Stimulated activated CD4-positive, alpha-beta T cell treated with anti-CD3 and anti-CD28 coated beads, TNF-alpha, amount 100 ng/mL, for 24 hours (primary cell): ENCODE data around the gene FAT3.

ENCODE experiments used
- DNase-seq, 3 experiments: peaks; one replicate each; pipeline ENCODE4 v3.0.0-alpha.2; 2020; ENCODE audit warnings: low read depth in 3 of 3

FAT3 gene

GRCh38 chr11:92224407-92225124 is at the start of gene FAT3:
Gene FAT3 (plus strand): TSS chr11:92224818. CDS start chr11:92352113, 127,295 bp downstream.
- no peak for DNase-seq

- DNase-seq = no peak
Measured at GRCh38 chr11:92179017-92179670, 45.5 kb upstream of the FAT3 start.

GRCh38 chr11:92180226-92180625 is 44.4 kb upstream of the FAT3 start:
- no peak for DNase-seq

DNA sequence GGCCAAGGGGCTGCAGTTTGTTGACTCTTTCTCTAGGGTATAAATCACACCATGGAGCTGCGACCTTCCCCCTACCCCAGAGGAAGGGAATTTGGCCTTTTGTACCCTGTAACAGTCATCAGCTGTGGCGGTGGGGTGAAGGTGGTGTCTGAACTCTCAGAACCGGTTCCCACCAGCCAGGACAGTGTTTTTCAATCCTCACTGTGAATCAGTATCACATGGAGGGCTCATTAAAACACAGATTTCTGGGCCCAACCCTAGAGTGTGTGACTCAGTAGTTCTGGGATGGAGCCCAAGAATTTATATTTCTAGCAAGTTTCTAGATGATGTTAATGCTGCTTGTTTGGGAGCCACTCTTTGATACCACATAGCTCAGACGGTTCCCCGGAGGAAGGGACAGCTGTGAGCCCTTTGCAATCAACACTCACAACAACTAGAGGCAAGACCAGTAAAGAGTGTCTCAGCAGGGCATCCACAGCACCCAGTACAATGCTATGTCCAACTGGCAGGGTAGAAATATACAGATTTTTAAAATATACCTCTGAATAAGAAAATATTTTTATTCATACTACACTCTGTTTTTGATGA is 43.9 kb upstream of the FAT3 start:
- DNase-seq = no peak

GRCh38 chr11:92190535-92191206 is 33.9 kb upstream of the FAT3 start:
- DNase-seq = no peak

DNA sequence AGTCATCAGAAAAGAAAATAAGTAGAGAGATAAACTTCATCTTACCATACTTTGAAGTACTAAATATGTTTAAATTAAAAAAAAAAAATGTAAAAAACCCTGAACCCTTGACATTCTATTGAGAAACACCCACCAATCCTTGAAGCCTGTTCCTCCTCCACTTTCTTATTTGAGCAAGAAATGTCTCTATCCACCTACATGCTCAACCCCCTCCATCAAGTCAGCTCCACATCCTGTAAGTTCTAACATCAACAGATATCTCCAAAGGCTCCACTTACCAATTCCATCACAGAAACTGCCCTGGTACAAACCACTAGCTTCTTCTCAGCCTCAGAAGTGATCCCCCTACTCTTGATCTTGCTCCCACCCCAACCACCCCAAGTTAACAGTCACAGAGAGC is 32.5 kb upstream of the FAT3 start:
- no peak for DNase-seq

DNA sequence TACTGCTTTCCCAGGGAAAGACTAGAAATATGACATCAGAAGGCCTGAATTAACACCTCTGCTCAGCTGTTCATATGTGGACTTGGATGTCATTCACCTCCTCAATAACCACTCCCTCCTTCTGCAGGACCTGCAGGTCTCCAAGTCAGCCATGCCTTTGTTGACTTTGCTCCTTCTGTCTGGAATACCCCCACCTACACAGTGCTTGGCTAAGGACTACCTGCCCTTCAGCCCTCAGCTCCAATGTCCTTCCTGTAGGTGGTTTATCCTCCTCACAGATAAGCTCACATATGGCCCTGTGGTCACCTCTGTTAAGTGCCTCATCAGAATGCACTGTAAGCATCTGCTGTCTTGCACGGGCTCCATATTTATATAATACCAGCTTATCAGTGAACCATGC is 26.4 kb upstream of the FAT3 start:
- DNase-seq = no peak

GRCh38 chr11:92199991-92200390 is 24.6 kb upstream of the FAT3 start:
- DNase-seq = no peak

GRCh38 chr11:92204731-92205130 is 19.9 kb upstream of the FAT3 start:
- DNase-seq = no peak

- no peak for DNase-seq
Measured at GRCh38 chr11:92206441-92206840, 18.2 kb upstream of the FAT3 start.

GRCh38 chr11:92211576-92212167 is 12.9 kb upstream of the FAT3 start:
- DNase-seq = no peak

DNA sequence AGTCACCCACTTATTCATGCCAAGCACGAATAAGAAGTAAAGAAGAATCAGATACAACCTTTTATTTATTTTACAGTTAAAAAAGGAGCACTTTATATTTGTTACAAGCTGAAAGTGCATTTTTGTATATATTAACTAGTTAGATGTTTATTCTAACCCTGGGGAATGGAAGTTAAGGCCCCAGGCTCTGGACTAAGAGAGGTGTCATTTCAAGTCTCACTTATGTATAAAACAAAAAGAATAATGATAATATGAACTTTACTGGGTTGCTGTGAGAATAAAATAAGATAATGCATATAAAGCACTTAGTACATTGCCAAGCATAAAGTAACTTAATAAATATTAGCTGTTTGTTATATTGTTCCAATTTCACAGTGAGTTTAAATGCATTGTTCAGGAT is 12.1 kb upstream of the FAT3 start:
- DNase-seq = no peak

GRCh38 chr11:92216789-92217188 is 7.8 kb upstream of the FAT3 start:
- no peak for DNase-seq

GRCh38 chr11:92219476-92219875 is 5.1 kb upstream of the FAT3 start:
- no peak for DNase-seq

GRCh38 chr11:92222701-92223100 is 1.9 kb upstream of the FAT3 start:
- no peak for DNase-seq

DNA sequence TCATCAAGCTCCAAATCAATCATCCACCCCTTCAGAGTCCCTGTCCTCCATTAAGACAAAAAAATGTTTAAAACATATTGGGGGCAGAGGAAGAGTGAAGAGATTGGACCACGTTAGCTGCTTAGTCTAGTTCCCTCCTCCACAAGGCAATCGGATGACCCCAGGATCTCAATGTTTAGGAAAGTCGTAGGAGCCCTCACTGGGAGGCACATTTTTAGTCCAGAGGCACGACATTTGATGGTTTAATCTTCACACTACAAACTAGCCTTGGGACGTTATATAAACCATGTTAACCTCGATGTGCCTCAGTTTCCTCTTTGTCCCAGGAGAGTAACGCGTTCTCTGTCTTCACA is 588 bp upstream of the FAT3 start:
- no peak for DNase-seq

DNA sequence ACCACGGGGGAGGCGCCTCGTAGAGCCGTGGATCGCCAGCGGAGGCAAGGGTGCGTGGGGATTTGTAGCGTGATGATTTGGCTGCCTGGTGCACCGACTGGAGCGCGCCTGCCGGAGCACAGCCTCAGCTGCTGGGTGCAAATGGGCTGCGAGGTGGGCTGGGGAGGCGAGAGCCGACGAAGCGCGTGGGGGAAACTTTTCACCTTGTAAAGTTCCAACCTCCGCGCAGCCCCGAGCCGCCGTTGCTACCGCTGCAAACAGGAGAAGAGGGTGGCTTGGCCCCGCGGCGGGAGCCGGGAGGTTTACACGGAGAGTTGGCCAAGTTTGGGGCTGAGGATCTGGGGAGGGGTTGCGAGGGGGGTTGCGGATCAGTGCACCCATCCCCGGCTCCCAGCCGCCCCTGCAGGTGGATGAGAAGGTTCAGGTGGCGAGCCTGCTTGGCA is 528 bp downstream of the FAT3 start:
- no peak for DNase-seq

- DNase-seq = no peak
Measured at GRCh38 chr11:92225568-92226330, 1.1 kb downstream of the FAT3 start.

GRCh38 chr11:92226331-92227229 is 2.0 kb downstream of the FAT3 start:
- no peak for DNase-seq

- no peak for DNase-seq
Measured at GRCh38 chr11:92227230-92227814, 2.7 kb downstream of the FAT3 start.
